Stimulated activated CD8-positive, alpha-beta memory T cell treated with anti-CD3 and anti-CD28 coated beads, Interleukin-12 subunit alpha, Interleukin-12 subunit beta, amount 100 ng/mL, for 24 hours (primary cell): Measurements from ENCODE around the gene TICAM2.

Experiments
- DNase-seq: peaks from one replicate; pipeline ENCODE4 v3.0.0-alpha.2; 2020; ENCODE audit errors: extremely low read depth

The TICAM2 gene

GRCh38 chr5:115532517-115532916 is 69.8 kb downstream of the TICAM2 start:
- DNase-seq: no peak

GRCh38 chr5:115531787-115532367 is 70.4 kb downstream of the TICAM2 start:
- DNase-seq: no peak

- DNase-seq: no peak
Observed at GRCh38 chr5:115531380-115531779, 70.9 kb downstream of the TICAM2 start.

- no peak for DNase-seq
Observed at GRCh38 chr5:115530426-115530825, 71.9 kb downstream of the TICAM2 start.
